ENCODE data around the gene HNRNPH3. TPM values are rescaled to one million over a fixed set of nuclear protein-coding genes. Genes with fewer than 3 reads are reported as not detected.

The HNRNPH3 gene
- total RNA-seq, 2 experiments from 2014 or later = 122 to 123 TPM

GRCh38 chr10:68333440-68334431 lies 1.9 kb downstream of the HNRNPH3 start:
- Mint-ChIP-seq H3K4me3 (peak overlapping the region; percentile 100), H3K9me3 (no peaks in the 10 kb centered on the region), H3K27me3 (no peaks in the 10 kb centered on the region), H3K36me3 (ENCODE audit: low read depth) (peaks cover 57% of the 10 kb centered on the region), H3K27ac (peak overlapping the region; percentile 100), H3K4me1 (peaks cover 55% of the 10 kb centered on the region)
- no peak for DNase-seq
- POLR2A ChIA-PET = interaction anchor here (0.8 to 5.2 kb wide), 16 partner anchors 8 to 757 kb away, joined by 3 to 55 read pairs (median 8); partner anchors contain the start of genes DNA2, RUFY2 and SIRT1
- CTCF ChIA-PET = interaction anchor here (0.7 to 5.9 kb wide), 7 partner anchors 14 to 562 kb away, joined by 3 to 34 read pairs (median 3); partner anchors contain the start of gene RUFY2

- POLR2A ChIA-PET = interaction anchor here (0.8 to 5.2 kb wide), 4 partner anchors 10 to 449 kb away, joined by 3 to 55 read pairs (median 9); partner anchors contain the start of genes RUFY2 and SIRT1
- H3K4me3 Mint-ChIP-seq = peak overlapping the region; percentile 100
- H3K9me3 Mint-ChIP-seq = no peaks in the 10 kb centered on the region
Measured at GRCh38 chr10:68334672-68335467, 3.0 kb downstream of the HNRNPH3 start.

GRCh38 chr10:68336754-68337351 lies 5.0 kb downstream of the HNRNPH3 start:
- H3K9me3 Mint-ChIP-seq = no peaks in the 10 kb centered on the region
- H3K27ac Mint-ChIP-seq = peak overlapping the region; percentile 33
- ChIA-PET CTCF (interaction anchor here (5.9 kb wide), 1 partner anchor 11 kb away, joined by 34 read pairs; no protein-coding TSS in a partner anchor), POLR2A (no interaction called here)
- peak overlapping the region; percentile 47 for H3K4me3 Mint-ChIP-seq
- H3K36me3 Mint-ChIP-seq (ENCODE audit: low read depth) = peaks cover 83% of the 10 kb centered on the region
- H3K27me3 Mint-ChIP-seq = no peaks in the 10 kb centered on the region
- DNase-seq = no peak
- H3K4me1 Mint-ChIP-seq = peaks cover 42% of the 10 kb centered on the region

More at GRCh38 chr10:68334672-68335467, 3.0 kb downstream of the HNRNPH3 start:
- H3K27me3 Mint-ChIP-seq = no peaks in the 10 kb centered on the region
- CTCF ChIA-PET = interaction anchor here (5.9 kb wide), 1 partner anchor 13 kb away, joined by 34 read pairs; no protein-coding TSS in a partner anchor
- peaks cover 68% of the 10 kb centered on the region for H3K36me3 Mint-ChIP-seq (ENCODE audit: low read depth)
- peak overlapping the region; percentile 100 for H3K27ac Mint-ChIP-seq
- no peak for DNase-seq
- peaks cover 52% of the 10 kb centered on the region for H3K4me1 Mint-ChIP-seq

- no peaks in the 10 kb centered on the region for H3K27me3 Mint-ChIP-seq
- DNase-seq = no peak
- ChIA-PET CTCF (interaction anchor here (2.6 kb wide), 1 partner anchor 7 kb away, joined by 20 read pairs; no protein-coding TSS in a partner anchor), POLR2A (interaction anchor here (3.2 kb wide), 1 partner anchor 8 kb away, joined by 25 read pairs; the partner anchor contains the start of genes HNRNPH3 and PBLD)
- H3K36me3 Mint-ChIP-seq (ENCODE audit: low read depth) = peaks cover 82% of the 10 kb centered on the region
- H3K4me3 Mint-ChIP-seq = no peak overlapping the region
- no peaks in the 10 kb centered on the region for H3K9me3 Mint-ChIP-seq
- H3K4me1 Mint-ChIP-seq = peaks cover 33% of the 10 kb centered on the region
- no peak overlapping the region for H3K27ac Mint-ChIP-seq
Measured at GRCh38 chr10:68340358-68341080, 8.7 kb downstream of the HNRNPH3 start.

- POLR2A ChIA-PET = interaction anchor here (2.6 to 3.2 kb wide), 2 partner anchors 11 kb away, joined by 10 to 25 read pairs; partner anchors contain the start of genes HNRNPH3 and PBLD
- Mint-ChIP-seq H3K9me3 (no peaks in the 10 kb centered on the region), H3K4me1 (peaks cover 22% of the 10 kb centered on the region), H3K36me3 (ENCODE audit: low read depth) (peaks cover 78% of the 10 kb centered on the region), H3K4me3 (no peak overlapping the region), H3K27ac (no peak overlapping the region), H3K27me3 (no peaks in the 10 kb centered on the region)
- DNase-seq = no peak
- CTCF ChIA-PET = no interaction called here
Measured at GRCh38 chr10:68342909-68343516, 11.1 kb downstream of the HNRNPH3 start.

- Mint-ChIP-seq H3K27me3 (no peaks in the 10 kb centered on the region), H3K4me1 (peaks cover 21% of the 10 kb centered on the region), H3K27ac (peak overlapping the region; percentile 10), H3K9me3 (no peaks in the 10 kb centered on the region), H3K4me3 (no peak overlapping the region), H3K36me3 (ENCODE audit: low read depth) (peaks cover 66% of the 10 kb centered on the region)
- POLR2A ChIA-PET = interaction anchor here (1.7 to 2.6 kb wide), 2 partner anchors 12 to 14 kb away, joined by 8 to 10 read pairs; partner anchors contain the start of genes HNRNPH3 and PBLD
- DNase-seq = no peak
- CTCF ChIA-PET = interaction anchor here (0.7 kb wide), 1 partner anchor 16 kb away, joined by 3 read pairs; no protein-coding TSS in a partner anchor
Measured at GRCh38 chr10:68345621-68346020, 13.8 kb downstream of the HNRNPH3 start.

- peaks cover 54% of the 10 kb centered on the region for H3K36me3 Mint-ChIP-seq (ENCODE audit: low read depth)
- CTCF ChIA-PET = interaction anchor here (0.7 to 3.0 kb wide), 4 partner anchors 7 to 310 kb away, joined by 3 to 34 read pairs (median 13); partner anchors contain the start of genes HNRNPH3 and PBLD
- H3K27me3 Mint-ChIP-seq = no peaks in the 10 kb centered on the region
- POLR2A ChIA-PET = interaction anchor here (1.3 to 1.8 kb wide), 3 partner anchors 12 to 15 kb away, joined by 3 to 6 read pairs (median 4); partner anchors contain the start of genes HNRNPH3 and PBLD
- DNase-seq = no peak
- H3K9me3 Mint-ChIP-seq = no peaks in the 10 kb centered on the region
- H3K4me3 Mint-ChIP-seq = no peak overlapping the region
- peak overlapping the region; percentile 59 for H3K27ac Mint-ChIP-seq
- H3K4me1 Mint-ChIP-seq = peaks cover 18% of the 10 kb centered on the region
Measured at GRCh38 chr10:68346774-68347173, 14.9 kb downstream of the HNRNPH3 start.

- peaks cover 51% of the 10 kb centered on the region for H3K36me3 Mint-ChIP-seq (ENCODE audit: low read depth)
- H3K4me3 Mint-ChIP-seq = no peak overlapping the region
- H3K9me3 Mint-ChIP-seq = no peaks in the 10 kb centered on the region
- peak; percentile 51 for DNase-seq
- POLR2A ChIA-PET = interaction anchor here (0.8 to 2.8 kb wide), 4 partner anchors 9 to 16 kb away, joined by 3 to 13 read pairs (median 4); partner anchors contain the start of genes HNRNPH3 and PBLD
- H3K27me3 Mint-ChIP-seq = no peaks in the 10 kb centered on the region
- CTCF ChIA-PET = interaction anchor here (0.6 to 3.0 kb wide), 24 partner anchors 9 to 592 kb away, joined by 3 to 34 read pairs (median 4); partner anchors contain the start of genes HNRNPH3 and PBLD
- no peak overlapping the region for H3K27ac Mint-ChIP-seq
- peaks cover 17% of the 10 kb centered on the region for H3K4me1 Mint-ChIP-seq
Measured at GRCh38 chr10:68348265-68348741, 16.4 kb downstream of the HNRNPH3 start.

- Mint-ChIP-seq H3K4me1 (peaks cover 3% of the 10 kb centered on the region), H3K27me3 (no peaks in the 10 kb centered on the region), H3K27ac (no peak overlapping the region), H3K4me3 (no peak overlapping the region), H3K36me3 (ENCODE audit: low read depth) (peaks cover 21% of the 10 kb centered on the region), H3K9me3 (no peaks in the 10 kb centered on the region)
- ChIA-PET POLR2A (interaction anchor here (1.0 kb wide), 1 partner anchor 20 kb away, joined by 3 read pairs; the partner anchor contains the start of gene PBLD), CTCF (no interaction called here)
- DNase-seq = no peak
Measured at GRCh38 chr10:68353537-68353936, 21.7 kb downstream of the HNRNPH3 start.

- ChIA-PET CTCF (no interaction called here), POLR2A (no interaction called here)
- DNase-seq = no peak
- H3K27ac Mint-ChIP-seq = no peak overlapping the region
- H3K36me3 Mint-ChIP-seq (ENCODE audit: low read depth) = peaks cover 6% of the 10 kb centered on the region
- no peak overlapping the region for H3K4me3 Mint-ChIP-seq
- no peaks in the 10 kb centered on the region for H3K27me3 Mint-ChIP-seq
- no peaks in the 10 kb centered on the region for H3K9me3 Mint-ChIP-seq
- no peaks in the 10 kb centered on the region for H3K4me1 Mint-ChIP-seq
Measured at GRCh38 chr10:68359189-68359588, 27.3 kb downstream of the HNRNPH3 start.

- Mint-ChIP-seq H3K27ac (no peak overlapping the region), H3K36me3 (ENCODE audit: low read depth) (peaks cover 2% of the 10 kb centered on the region), H3K9me3 (no peaks in the 10 kb centered on the region), H3K4me3 (no peak overlapping the region), H3K4me1 (peaks cover 7% of the 10 kb centered on the region), H3K27me3 (no peaks in the 10 kb centered on the region)
- no peak for DNase-seq
- CTCF ChIA-PET = interaction anchor here (0.6 to 2.1 kb wide), 5 partner anchors 12 to 27 kb away, joined by 3 to 8 read pairs (median 4); no protein-coding TSS in a partner anchor
- POLR2A ChIA-PET = no interaction called here
Measured at GRCh38 chr10:68362590-68362989, 30.7 kb downstream of the HNRNPH3 start.

Data from activated CD4-positive, alpha-beta memory T cell treated with anti-CD3 and anti-CD28 coated beads, Interleukin-2, amount 10 ng/mL, durations not matched to agents 7 days and 5 days (primary cell).